Fibroblast of skin of right quadriceps (primary cell): ENCODE results near the gene GRID1.
"Not testable (repeated sequence)": the region's sequence is repeated elsewhere in the genome, so short reads cannot be mapped to it uniquely, and the experiment has no call there.

ENCODE experiments used
- DNase-seq: peaks from one replicate; pipeline ENCODE4 v3.0.0-alpha.2; 2013

The GRID1 gene

DNA sequence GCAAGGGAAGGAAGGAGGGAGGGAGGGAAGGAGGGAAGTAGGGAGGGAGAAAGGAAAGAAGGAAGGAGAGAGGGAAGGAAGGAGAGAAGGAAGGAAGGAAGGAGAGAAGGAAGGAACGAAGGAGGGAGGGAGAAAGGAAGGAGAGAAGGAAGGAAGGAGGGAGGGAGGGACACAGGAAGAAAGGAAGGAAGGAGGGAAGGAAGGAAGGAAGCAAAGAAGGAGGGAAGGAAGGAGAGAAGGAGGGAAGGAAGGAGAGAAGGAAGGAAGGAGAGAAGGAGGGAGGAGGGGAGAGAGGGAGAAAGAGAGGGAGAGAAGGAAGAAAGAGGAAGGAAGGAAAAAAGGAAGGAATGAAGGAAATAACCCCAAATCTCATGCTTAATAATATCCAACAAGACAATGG, 630.6 kb downstream of the GRID1 start:
- no peak for DNase-seq

DNA sequence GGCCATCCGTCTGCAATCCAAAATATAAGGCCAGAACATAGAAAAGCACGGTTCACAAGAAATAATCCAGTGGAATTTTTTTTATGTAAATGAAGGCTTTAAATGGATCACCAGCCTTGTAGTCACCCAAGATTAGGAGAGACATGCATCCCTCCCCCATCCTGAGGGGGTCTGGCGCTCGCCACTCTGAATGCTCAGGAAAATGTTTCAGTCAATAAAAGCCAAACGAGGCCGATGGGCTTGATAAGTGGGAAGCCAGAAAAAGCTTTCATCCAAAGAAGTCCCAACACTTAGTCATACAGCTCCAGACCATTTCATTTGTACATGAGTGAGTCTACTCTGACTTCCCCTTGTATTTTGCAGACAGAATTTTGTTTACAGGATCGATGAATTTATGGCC, 631.8 kb downstream of the GRID1 start:
- DNase-seq, result no peak

DNA sequence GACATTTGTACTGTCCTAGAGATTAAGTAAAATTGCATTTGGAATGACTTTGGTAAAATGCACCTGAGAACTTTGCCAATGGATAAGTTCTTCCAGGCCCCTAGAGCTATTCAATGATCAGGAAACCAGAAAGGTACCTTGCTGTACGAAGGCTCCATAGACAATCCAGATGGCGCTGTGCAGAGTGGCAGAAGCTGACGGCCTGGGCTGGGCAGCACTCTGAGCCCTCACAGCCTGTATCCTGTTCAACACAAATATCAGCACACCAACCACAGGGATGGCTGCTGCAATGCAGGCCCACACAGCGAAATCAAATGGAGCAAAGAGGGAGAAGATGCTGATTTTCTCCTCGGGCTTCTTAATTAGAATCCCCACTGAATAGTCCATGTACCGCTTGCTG, 642.4 kb downstream of the GRID1 start:
- DNase-seq, result no peak

DNA sequence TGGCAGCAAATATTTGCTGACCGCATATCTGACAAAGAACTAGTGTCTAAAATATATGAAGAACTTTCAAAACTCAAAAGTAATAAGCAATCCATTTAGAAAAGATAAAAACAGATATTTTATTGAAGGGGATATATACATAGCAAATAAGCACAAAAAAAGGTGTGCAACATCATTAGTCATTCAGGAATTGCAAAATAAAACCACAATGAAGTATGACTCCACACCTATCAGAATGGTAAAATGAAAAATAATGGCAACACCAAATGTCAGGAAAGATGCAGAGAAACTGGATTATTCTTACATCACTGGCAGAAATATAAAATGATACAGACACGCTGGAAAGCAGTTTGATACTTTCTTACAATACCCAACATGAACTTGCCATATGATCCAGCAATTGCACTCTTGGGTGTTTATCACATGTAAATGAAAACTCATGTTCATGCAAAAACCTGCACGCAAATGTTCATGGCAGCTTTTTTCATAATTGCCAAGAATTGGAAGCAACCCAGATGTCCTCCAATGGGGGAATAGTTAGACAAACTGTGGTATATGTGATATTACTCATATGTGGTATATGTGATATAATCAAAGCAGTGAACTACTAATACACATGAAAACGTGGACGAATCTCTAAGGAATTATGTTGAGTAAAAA, 645.5 kb downstream of the GRID1 start:
- DNase-seq, result no peak

DNA sequence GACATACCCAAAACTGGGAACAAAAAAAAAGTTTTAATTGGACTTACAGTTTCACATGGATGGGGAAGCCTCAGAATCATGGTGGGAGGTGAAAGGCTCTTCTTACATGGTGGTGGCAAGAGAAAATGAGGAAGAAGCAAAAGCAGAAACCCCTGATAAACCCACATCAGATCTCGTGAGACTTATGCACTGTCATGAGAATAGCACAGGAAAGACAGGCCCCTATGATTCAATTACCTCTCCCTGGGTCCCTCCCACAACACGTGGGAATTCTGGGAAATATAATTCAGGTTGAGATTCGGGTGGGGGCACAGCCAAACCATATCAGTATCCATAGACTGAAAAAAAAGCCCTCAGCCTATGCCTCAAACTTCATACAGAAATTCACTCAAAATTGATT, 647.2 kb downstream of the GRID1 start:
- no peak for DNase-seq

DNA sequence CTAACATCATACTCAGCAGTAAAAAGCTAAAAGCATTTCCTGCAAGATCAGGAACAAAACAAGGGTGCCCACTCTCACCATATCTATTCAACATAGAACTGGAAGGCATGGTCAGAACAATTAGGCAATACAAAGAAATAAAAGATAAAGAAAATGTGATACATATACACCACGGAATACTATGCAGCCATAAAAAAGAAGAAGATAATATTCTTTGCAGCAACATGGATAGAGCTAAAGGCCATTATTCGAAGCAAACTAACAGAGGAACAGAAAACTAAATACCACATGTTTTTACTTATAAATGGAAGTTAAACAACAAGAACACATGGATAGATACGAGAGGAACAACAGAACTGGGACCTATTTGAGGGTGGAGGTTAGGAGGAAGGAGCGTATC, 652.7 kb downstream of the GRID1 start:
- DNase-seq, result no peak

DNA sequence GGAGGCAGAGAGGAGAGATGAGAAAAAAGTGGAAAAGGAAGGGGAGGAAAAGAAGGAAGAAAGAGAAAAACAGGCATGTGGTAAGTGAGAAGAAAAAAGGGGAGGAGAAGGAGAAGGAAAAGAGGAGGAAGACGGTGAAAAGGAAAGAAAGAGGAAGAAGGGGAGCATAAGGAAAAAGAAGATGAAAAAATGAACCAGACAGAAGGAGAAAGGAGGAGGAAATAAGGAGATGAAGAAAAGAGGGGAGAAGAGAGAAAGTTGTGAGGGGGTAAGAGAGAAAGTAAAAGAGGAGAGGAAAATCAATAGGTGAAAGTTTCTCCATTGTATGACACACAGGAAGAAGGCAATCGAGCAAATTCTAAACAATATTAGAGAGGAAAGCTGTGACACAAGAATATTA, 663.8 kb downstream of the GRID1 start:
- DNase-seq, result no peak

DNA sequence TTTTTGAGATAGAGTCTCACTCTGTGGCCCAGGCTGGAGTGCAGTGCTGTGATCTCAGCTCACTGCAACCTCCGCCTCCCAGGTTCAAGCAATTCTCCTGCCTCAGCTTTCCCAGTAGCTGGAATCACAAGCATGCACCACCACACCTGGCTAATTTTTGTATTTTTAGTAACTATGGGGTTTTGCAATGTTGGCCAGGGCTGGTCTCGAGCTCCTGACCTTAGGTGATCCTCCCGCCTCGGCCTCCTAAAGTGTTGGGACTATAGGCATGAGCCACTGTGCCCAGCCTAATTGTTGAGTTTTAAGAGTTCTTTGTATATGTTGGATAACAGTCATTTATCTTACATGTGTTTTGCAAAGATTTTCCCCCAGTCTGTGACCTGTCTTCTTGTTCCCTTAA, 667.5 kb downstream of the GRID1 start:
- DNase-seq, result not testable (repeated sequence)

DNA sequence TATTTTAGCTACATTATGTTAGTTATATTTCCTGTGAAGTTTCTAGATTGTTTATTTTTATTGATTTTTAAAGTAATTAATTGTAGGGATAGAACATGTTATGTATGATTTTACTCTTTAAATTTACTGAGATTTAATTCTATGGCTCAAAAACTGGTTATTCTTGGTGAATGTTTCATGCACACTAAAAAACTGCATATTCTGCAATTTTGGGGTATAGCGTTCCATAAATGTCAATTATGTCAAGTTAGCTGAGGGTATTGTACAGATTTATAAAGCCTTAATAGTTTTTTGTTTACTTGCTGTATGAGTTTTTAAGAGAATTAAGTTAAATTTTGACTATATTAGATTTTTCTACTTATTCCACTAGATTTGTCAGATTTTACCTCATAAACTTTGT, 669.7 kb downstream of the GRID1 start:
- DNase-seq, result no peak

DNA sequence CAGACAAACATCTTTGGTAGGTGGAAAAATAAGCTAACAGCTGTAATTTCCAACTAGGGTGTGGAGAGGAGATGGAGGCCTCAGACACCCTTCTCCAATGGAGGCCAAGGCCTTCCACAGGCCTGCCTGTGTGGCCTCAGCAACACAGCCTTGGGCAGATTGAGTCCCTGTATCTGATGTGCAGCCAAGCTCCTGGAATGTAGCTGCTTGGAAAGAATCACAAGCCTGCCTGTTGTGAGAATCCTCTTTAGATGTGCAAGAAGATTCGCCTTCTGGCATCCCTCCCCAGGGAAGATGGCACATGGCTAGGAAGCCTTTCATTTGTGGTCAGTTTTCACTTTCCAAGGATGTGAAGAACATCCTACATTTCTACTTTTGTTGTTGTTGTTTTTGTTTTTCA, 684.0 kb downstream of the GRID1 start:
- DNase-seq, result no peak

DNA sequence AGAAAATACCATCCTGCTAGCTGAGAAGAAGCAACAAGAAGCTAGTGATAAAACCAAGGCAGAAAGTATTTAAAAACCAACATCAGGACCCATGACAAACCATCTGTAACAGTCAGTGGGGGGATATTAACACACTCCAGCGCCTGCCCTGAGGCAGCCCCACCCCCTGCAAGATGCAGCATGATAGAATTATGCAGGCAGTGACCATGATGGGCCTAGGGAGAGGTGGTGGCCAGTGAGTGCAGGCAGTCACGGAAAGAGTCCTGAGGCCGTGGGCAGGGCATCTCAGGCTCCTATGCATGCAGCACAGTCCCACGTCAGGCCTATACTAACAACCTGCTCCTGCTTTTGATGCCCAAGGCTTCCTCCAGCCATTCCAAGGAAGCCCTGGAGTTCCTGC, 686.9 kb downstream of the GRID1 start:
- DNase-seq, result no peak

DNA sequence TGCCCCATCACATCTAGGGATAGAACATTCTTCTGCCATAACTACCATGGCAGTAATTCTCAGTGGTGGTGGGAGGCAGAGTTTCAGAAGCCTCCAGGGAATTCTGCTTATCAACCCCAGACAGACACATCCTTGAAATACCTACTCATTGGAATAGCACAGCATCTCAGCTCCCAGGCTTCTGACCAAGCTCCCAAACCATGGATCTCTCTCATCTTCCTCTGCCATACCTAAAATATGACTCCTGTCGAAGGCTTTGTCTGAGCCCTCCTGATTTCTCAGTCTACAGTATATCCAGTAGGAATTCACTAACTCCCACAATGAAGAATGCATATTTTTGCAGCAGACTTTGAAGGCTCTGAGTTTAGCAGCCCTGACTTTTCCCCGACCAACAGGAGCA, 687.5 kb downstream of the GRID1 start:
- no peak for DNase-seq

DNA sequence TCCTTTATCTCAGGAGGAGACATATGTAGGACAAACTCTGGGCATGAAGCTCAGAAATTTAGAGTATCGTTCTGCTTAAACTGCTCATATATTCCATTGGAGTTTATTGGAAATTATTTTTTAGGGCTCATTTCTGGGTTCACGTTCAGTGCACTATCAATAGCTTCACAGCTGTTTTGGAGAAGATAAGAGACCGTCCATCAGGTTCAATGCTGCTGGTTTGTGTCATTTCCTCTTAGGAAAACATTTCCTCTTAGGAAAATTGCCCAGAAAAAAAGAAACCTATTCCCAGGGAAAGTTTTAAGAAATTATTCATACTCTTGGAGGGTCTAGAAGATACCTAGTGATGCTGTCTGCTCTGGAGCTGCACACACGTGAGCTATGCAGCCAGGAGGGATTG, 691.7 kb downstream of the GRID1 start:
- DNase-seq, result no peak

DNA sequence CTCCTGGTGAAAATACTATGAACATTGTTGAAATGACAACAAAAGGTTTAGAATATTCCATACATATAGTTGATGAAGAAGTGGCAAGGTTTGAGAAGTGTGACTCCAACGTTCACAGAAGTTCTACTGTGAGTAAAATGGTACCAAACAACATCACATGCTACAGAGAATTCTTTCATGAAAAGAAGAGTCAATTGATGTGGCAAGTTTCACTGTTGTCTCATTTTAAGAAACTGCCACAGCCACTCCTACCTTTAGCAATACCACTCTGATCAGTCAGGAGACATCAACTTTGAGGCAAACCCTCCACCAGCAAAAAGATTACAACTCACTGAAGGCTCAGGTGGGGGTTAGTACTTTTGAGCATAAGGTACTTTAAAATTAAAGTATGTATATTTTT, 693.3 kb downstream of the GRID1 start:
- DNase-seq, result no peak

DNA sequence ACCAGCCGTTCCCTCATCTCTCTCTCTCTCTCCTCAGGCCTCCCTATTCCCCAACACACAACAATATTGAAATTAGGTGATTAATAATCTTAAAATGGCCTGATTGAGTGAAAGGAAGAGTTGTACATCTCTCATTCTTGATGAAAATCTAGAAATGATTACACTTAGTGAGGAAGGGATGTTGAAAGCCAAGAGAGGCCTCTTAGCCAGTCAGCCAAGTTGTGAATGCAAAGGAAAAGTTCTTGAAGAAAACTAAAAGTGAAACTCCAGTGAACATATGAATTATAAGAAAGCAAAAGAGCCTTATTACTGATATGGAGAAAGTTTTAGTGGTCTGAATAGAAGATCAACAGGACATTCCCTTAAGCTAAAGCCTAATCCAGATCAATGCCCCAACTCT, 695.1 kb downstream of the GRID1 start:
- no peak for DNase-seq

DNA sequence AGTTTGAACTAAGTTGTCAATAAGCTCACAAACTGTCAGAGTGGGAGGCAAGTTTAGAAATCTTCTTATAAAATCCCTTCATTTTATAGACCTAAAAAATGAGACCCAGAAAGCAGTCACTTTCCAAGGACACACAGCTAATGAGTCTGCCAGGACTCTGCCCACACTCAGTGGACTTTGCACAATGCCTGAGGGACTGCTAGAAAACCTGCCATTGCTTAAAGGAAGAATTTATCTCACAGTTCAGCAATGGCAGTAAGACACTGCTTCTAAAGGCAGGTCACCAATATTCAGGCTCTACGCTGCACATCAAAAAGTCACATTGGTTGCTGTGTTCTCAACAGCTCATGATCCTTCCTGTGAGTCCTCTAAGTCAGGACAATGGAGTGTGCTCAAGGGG, 698.1 kb downstream of the GRID1 start:
- no peak for DNase-seq

DNA sequence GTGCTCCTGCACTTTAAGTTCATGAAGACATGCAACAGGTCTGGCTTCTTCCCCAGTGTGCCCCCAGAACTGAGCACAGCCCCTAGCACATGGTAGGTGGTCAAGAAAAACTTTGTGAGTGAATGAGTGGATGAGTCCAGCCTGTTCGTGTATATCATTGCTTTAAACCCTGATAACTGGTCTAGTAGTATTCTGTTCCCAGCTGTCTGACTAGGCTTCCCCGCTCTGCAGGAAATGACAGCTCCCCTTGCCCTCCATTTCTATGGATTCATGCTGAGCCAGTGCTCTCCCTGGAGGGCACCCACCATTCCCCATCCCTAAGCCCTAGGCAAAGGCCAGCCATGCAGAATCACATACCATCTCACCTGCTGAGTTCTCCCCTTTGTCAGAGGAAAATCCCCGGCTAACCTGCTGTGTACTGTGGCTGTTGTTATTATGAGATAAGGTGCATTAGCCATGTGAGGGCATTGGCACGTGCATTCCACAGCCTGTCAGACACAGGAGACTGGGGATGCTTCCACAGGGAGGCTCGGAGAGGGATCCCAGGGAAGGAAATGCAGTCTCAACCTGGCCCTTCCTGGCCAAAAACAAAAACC, 698.9 kb downstream of the GRID1 start:
- DNase-seq, result no peak

DNA sequence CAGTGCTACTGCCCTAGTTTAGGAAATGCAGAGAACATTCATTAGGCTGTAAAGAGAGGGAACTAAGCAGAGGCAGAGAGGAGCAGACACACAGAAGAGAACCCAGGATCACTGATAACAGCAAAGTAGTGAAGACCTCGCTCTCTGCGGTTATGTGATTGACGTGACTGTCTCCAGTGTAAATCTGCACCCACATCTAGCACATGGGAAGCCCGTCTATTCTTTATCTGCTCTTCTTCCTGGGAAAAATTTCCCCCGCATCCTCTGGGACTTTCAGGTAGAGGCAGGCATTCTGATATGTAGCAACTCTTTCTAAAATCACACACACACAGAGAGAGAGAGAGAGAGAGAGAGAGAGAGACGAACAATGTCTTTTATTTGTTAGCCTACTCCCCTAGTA, 699.6 kb downstream of the GRID1 start:
- no peak for DNase-seq

DNA sequence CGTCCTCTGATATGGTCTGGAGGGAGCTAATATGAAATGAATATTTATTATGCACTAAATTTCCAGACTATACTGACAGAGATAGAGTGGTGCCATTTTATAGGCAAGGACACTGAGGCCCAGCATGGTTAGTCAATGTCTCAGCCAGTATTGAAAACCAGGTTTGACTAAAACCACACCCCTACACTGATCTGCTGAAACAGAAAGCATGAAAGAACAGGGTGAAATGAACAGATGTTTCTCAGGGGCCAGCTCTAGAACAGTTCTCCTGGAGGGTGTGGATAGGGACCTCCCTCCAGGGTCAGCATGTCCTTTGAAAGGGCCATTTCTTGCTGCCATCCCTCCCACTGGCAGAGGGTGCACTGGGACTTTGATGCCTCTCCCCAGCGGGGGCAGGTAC, 700.5 kb downstream of the GRID1 start:
- no peak for DNase-seq

DNA sequence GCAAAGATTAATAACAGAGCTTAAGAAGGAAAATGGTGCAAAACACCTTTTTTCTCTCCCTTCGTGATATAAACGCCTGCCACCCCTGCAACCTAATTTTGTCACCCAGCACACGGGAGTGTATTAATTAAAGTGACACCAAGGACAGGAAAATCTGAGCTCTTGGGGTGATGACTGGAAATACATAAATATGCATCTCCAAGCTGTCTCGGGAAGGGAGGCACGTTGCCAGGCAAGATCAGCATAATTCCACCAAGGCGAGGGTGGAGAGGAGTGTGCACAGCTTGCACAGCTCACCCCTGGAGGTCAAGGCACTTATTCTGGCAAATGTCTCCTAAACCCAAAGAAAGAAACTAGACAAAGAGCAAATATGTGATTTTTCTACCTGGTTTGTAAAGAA, 700.9 kb downstream of the GRID1 start:
- no peak for DNase-seq

DNA sequence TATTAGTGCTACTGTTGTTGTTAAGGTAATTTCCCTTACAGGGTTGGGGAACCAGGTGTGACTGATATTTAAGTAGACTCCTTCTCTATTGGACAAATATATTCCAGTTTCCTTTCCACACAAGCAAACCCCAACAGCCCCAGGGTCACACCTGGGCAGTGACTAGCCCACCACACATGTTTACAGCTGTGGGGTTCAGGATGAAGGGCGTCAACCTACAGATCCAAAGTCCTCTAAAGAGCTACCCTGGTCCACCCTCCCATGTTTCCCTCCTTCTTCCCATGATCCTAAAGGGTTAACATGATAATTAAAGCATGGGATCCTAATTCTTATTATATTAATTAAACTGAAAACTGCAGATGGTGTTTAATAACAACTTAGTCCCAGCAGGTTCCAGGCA, 701.5 kb downstream of the GRID1 start:
- no peak for DNase-seq

DNA sequence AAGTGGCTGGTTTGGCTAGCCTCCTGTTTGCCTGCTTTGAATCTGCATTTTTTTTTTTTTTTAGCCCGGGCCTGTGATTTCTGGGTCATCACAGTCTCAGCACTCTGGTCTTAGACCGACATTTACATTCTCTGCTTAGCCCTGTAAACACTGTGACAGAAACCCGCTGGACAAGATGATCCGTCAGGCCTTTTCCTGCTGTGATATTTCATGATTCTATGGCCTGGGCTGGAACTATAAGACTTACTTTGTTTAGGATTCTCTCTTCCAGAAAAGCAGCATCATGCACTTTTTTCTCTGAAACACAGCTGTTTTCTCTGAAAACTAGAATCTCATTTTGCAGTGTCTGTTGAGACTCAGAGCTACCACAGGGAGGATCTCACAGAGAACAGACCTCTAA, 705.5 kb downstream of the GRID1 start:
- no peak for DNase-seq

DNA sequence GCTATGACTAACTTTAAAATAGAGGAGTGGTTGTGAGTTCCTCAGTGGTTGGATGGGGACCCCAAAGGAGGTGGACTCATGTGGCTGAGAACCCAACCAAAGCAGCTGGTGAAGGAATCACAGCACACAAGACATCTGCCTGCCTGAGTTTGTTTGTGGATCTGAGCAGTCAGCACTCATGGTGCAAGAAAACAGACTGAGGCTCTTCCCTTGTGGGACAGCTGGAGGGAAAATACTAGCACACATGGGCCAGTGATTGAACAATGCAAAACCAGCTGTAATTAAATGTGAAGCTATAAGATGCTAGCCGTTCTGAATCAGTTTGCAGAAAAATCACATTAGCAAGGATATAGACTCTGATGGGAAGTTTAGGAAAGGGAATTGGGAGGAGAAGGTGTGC, 707.3 kb downstream of the GRID1 start:
- no peak for DNase-seq

DNA sequence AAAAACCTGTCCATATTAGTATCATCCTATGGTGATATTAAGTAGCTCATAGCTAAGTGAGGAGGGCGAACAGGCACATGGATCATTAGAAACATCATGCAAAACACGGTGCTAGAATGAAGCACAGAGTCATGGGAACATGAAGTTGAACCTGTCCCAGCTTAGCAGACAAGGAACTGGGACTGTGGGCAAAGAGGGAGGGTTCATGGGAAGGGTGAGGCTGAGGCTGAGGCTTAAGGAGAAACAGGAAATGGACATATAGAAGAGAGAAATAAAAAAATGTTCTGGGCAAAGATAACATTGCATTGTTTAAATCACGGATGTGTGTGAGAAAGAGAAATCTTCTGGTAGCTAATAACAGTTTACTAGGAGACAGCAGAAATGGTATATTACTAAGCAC, 708.1 kb downstream of the GRID1 start:
- DNase-seq, result no peak

DNA sequence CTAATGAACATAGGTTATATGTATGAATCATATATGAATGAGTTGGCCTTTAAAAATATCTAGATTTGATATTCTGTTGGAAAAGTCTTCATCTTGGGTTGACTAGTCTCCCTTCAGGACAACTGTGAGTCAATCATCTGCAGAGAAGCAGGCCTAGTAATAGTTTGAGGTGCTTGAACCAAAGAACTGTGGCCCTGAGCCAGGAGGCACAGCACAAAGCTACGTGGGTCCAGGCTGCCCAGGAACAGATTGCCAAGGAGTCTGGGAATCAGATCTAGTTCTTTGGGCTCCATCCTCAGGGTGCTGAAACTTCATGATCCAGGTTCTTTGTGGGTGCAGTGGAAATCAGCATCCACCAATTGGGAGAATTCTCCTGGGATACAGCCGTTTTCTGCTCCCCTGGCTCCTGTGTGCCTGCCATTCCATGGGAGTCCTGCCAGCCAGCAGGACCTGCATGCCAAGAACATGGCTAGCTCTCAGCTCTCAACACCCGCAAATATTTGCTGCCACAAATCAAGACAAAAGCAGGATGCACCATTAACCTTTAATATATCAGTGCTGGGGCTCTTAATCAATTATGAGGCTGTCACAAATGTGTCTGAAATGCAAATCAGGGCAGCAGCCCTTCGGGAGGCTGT, 709.0 kb downstream of the GRID1 start:
- no peak for DNase-seq
